ENCODE data around the gene FGR.

FGR gene

DNA sequence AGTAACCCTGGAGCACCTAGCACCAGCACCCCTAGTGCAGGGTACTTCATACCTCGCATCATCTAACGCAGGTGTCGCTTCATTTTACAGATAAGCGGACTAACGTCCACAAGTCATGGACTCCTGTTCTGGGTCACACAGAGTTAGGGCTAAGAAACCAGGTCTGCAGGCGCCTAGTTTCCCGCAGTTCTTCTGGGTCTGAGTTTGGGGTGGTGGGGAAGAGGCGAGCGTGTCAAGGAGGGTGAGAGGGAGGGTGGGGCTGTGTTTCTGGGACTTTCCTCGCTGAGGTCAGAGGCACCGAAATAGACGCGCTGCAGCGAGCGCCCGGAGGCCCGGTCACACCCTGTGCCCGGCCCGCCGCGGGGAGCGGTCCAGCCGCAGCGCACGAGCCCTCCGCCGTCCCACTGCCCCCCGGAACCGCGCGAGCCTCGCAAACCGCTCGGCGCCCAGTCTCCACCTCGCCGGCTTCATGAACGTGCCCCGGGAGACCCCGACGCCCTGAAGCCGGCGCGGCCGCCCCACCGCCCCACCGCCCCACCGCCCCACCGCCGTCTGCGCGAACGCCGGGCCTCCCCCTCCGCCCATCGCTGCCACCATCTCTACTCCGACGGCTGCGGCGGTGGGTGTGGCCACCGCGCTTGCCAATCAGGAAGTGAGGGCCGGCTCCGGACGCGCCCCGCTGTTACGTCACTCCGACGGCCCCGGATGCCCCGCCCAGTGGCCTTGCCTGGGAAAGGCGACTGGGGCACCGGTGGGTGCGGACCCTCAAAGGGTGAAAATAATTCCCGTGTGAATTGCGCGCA is 24.7 kb upstream of the FGR start:
- no peak for TF ChIP-seq CTCF (conservative IDR thresholded peaks at IDR 0.05; ENCODE audit: control insufficient read depth, insufficient read depth, low read depth, low read length)
- peak overlapping the region; percentile 41 for H3K4me3 ChIP-seq (ENCODE audit: control insufficient read depth, low read depth, low read length)
- DNase-seq (ENCODE audit: low read depth) = peak; percentile 76

GRCh38 chr1:27658951-27659496 is 24.0 kb upstream of the FGR start:
- DNase-seq (ENCODE audit: low read depth) = peak; percentile 95
- peak overlapping the region; percentile 41 for H3K4me3 ChIP-seq (ENCODE audit: control insufficient read depth, low read depth, low read length)
- no peak for TF ChIP-seq CTCF (conservative IDR thresholded peaks at IDR 0.05; ENCODE audit: control insufficient read depth, insufficient read depth, low read depth, low read length)

- no peak for TF ChIP-seq CTCF (conservative IDR thresholded peaks at IDR 0.05; ENCODE audit: control insufficient read depth, insufficient read depth, low read depth, low read length)
- peak; percentile 88 for DNase-seq (ENCODE audit: low read depth)
Measured at GRCh38 chr1:27656157-27656893, 21.3 kb upstream of the FGR start.

GRCh38 chr1:27655151-27655937 is 20.4 kb upstream of the FGR start:
- H3K4me3 ChIP-seq (ENCODE audit: control insufficient read depth, low read depth, low read length) = no peak overlapping the region
- TF ChIP-seq CTCF (conservative IDR thresholded peaks at IDR 0.05; ENCODE audit: control insufficient read depth, insufficient read depth, low read depth, low read length) = no peak
- no peak for DNase-seq (ENCODE audit: low read depth)

More at GRCh38 chr1:27656157-27656893, 21.3 kb upstream of the FGR start:
- no peak overlapping the region for H3K4me3 ChIP-seq (ENCODE audit: control insufficient read depth, low read depth, low read length)

DNA sequence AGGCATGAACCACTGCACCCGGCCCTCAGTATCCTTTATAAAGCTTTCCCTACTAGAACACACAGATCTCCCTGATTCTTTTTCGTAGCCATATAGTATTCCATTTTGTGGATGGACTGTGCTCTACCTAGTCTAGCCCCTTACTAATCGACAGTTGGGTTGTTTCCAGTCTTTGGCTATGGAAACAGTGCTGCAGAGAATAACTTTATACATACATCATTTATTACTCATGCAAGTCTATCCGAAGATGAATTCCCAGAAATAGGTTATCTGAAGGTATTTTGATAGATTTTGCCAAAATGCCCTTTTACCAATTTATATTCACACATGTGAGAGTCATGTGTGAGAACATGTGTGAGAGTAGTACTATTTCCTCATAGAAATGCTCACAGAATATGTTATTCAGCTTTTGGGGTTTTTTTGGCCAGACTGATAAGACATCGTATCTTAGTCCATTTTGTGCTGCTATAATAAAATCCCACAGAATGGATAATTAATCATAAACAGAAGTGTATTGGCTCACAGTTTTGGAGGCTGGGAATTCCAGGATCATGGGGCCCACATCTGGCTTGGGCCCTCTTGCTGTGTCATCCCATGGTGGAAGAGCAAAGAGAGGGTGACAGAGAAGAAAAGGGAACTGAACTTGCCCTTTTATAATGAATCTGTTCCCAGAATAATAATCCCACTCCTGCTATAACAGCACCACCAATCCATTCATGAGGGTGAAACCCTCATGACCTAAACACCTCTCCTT is 17.3 kb upstream of the FGR start:
- H3K4me3 ChIP-seq (ENCODE audit: control insufficient read depth, low read depth, low read length) = no peak overlapping the region
- peak; percentile 42 for DNase-seq (ENCODE audit: low read depth)
- TF ChIP-seq CTCF (conservative IDR thresholded peaks at IDR 0.05; ENCODE audit: control insufficient read depth, insufficient read depth, low read depth, low read length) = no peak

Data from fibroblast of mammary gland (primary cell).